A549 treated with ZK216348 at 1 μM for 4 hours (cell line): ENCODE results near the gene MIGA1. TPM values are rescaled to one million over a fixed set of nuclear protein-coding genes. Genes with fewer than 3 reads are reported as not detected.

Experiments used
- total RNA-seq: library from RNA; stranded (reverse); fragments of 200-300 nt; extraction: Qiagen RNA extraction; gene quantifications from 5 replicates; pipeline ENCODE4 v1.2.3, GENCODE V29; 2022; ENCODE audit warnings: low read depth

MIGA1 gene
- total RNA-seq, result 3.5 to 7.8 TPM (median 6.5 TPM) in 5 replicates

GRCh38 chr1:77779529-77780281, at the start of gene MIGA1:
TSS of gene MIGA1 (plus strand) at chr1:77779649. CDS start at chr1:77783253, 3,604 bp downstream.

GRCh38 chr1:77759071-77760028, 20.1 kb upstream of the MIGA1 start, which contains the start of gene USP33:
TSS of gene USP33 (minus strand) at chr1:77759852. CDS start at chr1:77741697, 18,155 bp downstream.

GRCh38 chr1:77888081-77888780, 108.8 kb downstream of the MIGA1 start, which contains the start of gene NEXN:
TSS of gene NEXN (plus strand) at chr1:77888624. CDS start at chr1:77916107, 27,483 bp downstream.

Other genes starting within 250 kb of the MIGA1 start
- gene ZZZ3, start 97.0 kb upstream of the MIGA1 start, total RNA-seq, result 13.9 to 21.9 TPM (median 15.8 TPM) in 5 replicates
- gene USP33, start 19.8 kb upstream of the MIGA1 start, total RNA-seq, result 12.3 to 19.5 TPM (median 18.6 TPM) in 5 replicates
- 5.0 to 15.4 TPM (median 7.0 TPM) in 5 replicates for gene NEXN, start 109.0 kb downstream of the MIGA1 start, total RNA-seq
- gene FUBP1, start 199.4 kb downstream of the MIGA1 start, total RNA-seq, result 97.2 to 146 TPM (median 110 TPM) in 5 replicates
- 36.5 to 92.4 TPM (median 41.4 TPM) in 5 replicates for gene DNAJB4, start 225.3 kb downstream of the MIGA1 start, total RNA-seq